Endothelial cell of umbilical vein (primary cell): ENCODE measurements around the gene SPRR2A.

Experiments
- CTCF ChIP-seq, 2 donors: IDR thresholded peaks; 1 replicate in 1 of 2; 2 replicates in 1 of 2; pipeline ENCODE4 v1.5.1; 2011; ENCODE audit warnings: low read length in 2 of 2, mild to moderate bottlenecking in 2 of 2, moderate library complexity in 2 of 2, control low read depth in 1 of 2, inconsistent platforms in 1 of 2, low read depth in 1 of 2; ENCODE audit not compliant: insufficient read depth in 1 of 2; ENCODE audit errors: extremely low read depth in 1 of 2
- EZH2 ChIP-seq: IDR thresholded peaks from 2 replicates; pipeline ENCODE4 v1.6.1; 2012; ENCODE audit warnings: borderline replicate concordance, low read depth, mild to moderate bottlenecking, moderate library complexity, low read length, inconsistent platforms; ENCODE audit not compliant: severe bottlenecking
- FOS ChIP-seq: IDR thresholded peaks from 2 replicates; pipeline ENCODE4 v1.6.1; 2011; ENCODE audit warnings: mild to moderate bottlenecking, low read length, moderate library complexity, borderline replicate concordance; ENCODE audit not compliant: insufficient read depth
- MAX ChIP-seq: IDR thresholded peaks from 2 replicates; pipeline ENCODE4 v1.6.1; 2011; ENCODE audit not compliant: insufficient read depth, insufficient read length
- POLR2A ChIP-seq: IDR thresholded peaks from 2 replicates; pipeline ENCODE4 v1.6.1; 2012; ENCODE audit warnings: low read depth, mild to moderate bottlenecking, control low read depth, low read length
- POLR2AphosphoS5 ChIP-seq: IDR thresholded peaks from 2 replicates; pipeline ENCODE4 v1.6.1; 2012; ENCODE audit warnings: low read depth, mild to moderate bottlenecking, control low read depth, low read length, moderate library complexity; ENCODE audit not compliant: insufficient read depth

- TF ChIP-seq CTCF (IDR thresholded peaks at IDR 0.05; ENCODE audit: extremely low read depth in 1 of 2, insufficient read depth in 1 of 2, low read depth in 1 of 2, low read length in 2 of 2), result no peak
- TF ChIP-seq POLR2A, result no peak
- no peak for TF ChIP-seq FOS
- TF ChIP-seq EZH2, result no peak
- TF ChIP-seq POLR2AphosphoS5, result no peak
- TF ChIP-seq MAX, result no peak
Measured at GRCh38 chr1:153095764-153096163, 38.5 kb upstream of the SPRR2A start.
